OCI-LY1 (cell line): ENCODE results near the gene RASAL3.

Source experiments
- H2AFZ ChIP-seq: fragments of 200-600 bp; sonication (generic), shearing (Covaris generic); 2 replicates; pipeline ENCODE4 v1.6.0; 2014; ENCODE audit warnings: antibody characterized with exemption, mild to moderate bottlenecking, low read length
- H3F3A ChIP-seq: fragments of 200-600 bp; sonication (generic), shearing (Covaris generic); 2 replicates; pipeline ENCODE4 v1.6.0; 2014; ENCODE audit warnings: mild to moderate bottlenecking, antibody characterized with exemption, low read length, moderate library complexity; ENCODE audit not compliant: insufficient read depth
- H3K27ac ChIP-seq: fragments of 200-600 bp; sonication (generic); 2 replicates; pipeline ENCODE4 v1.5.1; 2014; ENCODE audit warnings: low read length, mixed run types, mild to moderate bottlenecking, low read depth; ENCODE audit not compliant: poor library complexity, severe bottlenecking
- H3K27me3 ChIP-seq: fragments of 200-600 bp; sonication (generic); 2 replicates; pipeline ENCODE4 v1.6.0; 2014; ENCODE audit warnings: antibody characterized with exemption, mild to moderate bottlenecking, low read length, moderate library complexity; ENCODE audit not compliant: insufficient read depth
- H3K36me3 ChIP-seq: fragments of 200-600 bp; sonication (generic); 2 replicates; pipeline ENCODE4 v1.6.1; 2014; ENCODE audit warnings: mild to moderate bottlenecking, antibody characterized with exemption, low read length, moderate library complexity, mixed read lengths; ENCODE audit not compliant: insufficient read depth
- H3K4me1 ChIP-seq: fragments of 200-600 bp; sonication (generic); 2 replicates; pipeline ENCODE4 v1.5.1; 2014; ENCODE audit warnings: mild to moderate bottlenecking, low read length, moderate library complexity; ENCODE audit not compliant: insufficient read depth, severe bottlenecking
- H3K4me2 ChIP-seq: fragments of 200-600 bp; sonication (generic), shearing (Covaris generic); 2 replicates; pipeline ENCODE4 v1.6.1; 2014; ENCODE audit warnings: low read length
- H3K4me3 ChIP-seq: fragments of 200-600 bp; sonication (generic); 2 replicates; pipeline ENCODE4 v1.5.1; 2014; ENCODE audit warnings: low read length, low read depth, mild to moderate bottlenecking, mixed read lengths; ENCODE audit not compliant: poor library complexity, severe bottlenecking
- H3K79me2 ChIP-seq: fragments of 200-600 bp; shearing (Covaris generic); 2 replicates; pipeline ENCODE4 v1.6.1; 2016; ENCODE audit warnings: mixed run types, low read length, mixed read lengths; ENCODE audit not compliant: insufficient read depth
- H3K9ac ChIP-seq: fragments of 200-600 bp; sonication (generic), shearing (Covaris generic); 2 replicates; pipeline ENCODE4 v1.6.1; 2014; ENCODE audit warnings: mild to moderate bottlenecking, low read length, mixed read lengths
- H3K9me2 ChIP-seq: fragments of 200-600 bp; sonication (generic), shearing (Covaris generic); 2 replicates; pipeline ENCODE4 v1.6.1; 2014; ENCODE audit warnings: low read depth, mild to moderate bottlenecking, low read length, mixed read lengths
- H3K9me3 ChIP-seq: fragments of 200-600 bp; shearing (Covaris generic); 2 replicates; pipeline ENCODE4 v1.6.1; 2014; ENCODE audit warnings: low read length, mixed read lengths
- H4K20me1 ChIP-seq: fragments of 200-600 bp; sonication (generic), shearing (Covaris generic); 2 replicates; pipeline ENCODE4 v1.6.0; 2016; ENCODE audit warnings: mild to moderate bottlenecking, low read length; ENCODE audit not compliant: insufficient read depth
- EZH2 ChIP-seq: fragments of 200-600 bp; sonication (generic), shearing (Covaris generic); IDR thresholded peaks from 2 replicates; pipeline ENCODE4 v1.8.0; 2017; ENCODE audit warnings: borderline replicate concordance, mixed run types, mild to moderate bottlenecking, antibody characterized with exemption, low read length, moderate library complexity, mixed read lengths
- TF ChIP-seq, protein P1 (sequence below): fragments of 200-600 bp; sonication (generic), shearing (Covaris generic); IDR thresholded peaks from 2 replicates; pipeline ENCODE4 v1.5.1; 2017; ENCODE audit warnings: mild to moderate bottlenecking, antibody characterized with exemption, low read length, moderate library complexity, mixed read lengths

Gene RASAL3

GRCh38 chr19:15438124-15438496 lies 26.2 kb downstream of the RASAL3 start:
- Histone ChIP-seq H3F3A (no peaks in the 10 kb centered on the region), H3K27me3 (no peaks in the 10 kb centered on the region), H3K27ac (no peak overlapping the region), H3K9ac (no peak overlapping the region), H4K20me1 (no peaks in the 10 kb centered on the region), H3K4me1 (peaks cover 4% of the 10 kb centered on the region), H3K4me2 (no peak overlapping the region), H3K9me3 (no peaks in the 10 kb centered on the region), H3K79me2 (no peaks in the 10 kb centered on the region), H3K9me2 (no peaks in the 10 kb centered on the region), H3K36me3 (no peaks in the 10 kb centered on the region), H2AFZ (no peak overlapping the region), H3K4me3 (no peak overlapping the region)
- no peak for TF ChIP-seq EZH2

DNA sequence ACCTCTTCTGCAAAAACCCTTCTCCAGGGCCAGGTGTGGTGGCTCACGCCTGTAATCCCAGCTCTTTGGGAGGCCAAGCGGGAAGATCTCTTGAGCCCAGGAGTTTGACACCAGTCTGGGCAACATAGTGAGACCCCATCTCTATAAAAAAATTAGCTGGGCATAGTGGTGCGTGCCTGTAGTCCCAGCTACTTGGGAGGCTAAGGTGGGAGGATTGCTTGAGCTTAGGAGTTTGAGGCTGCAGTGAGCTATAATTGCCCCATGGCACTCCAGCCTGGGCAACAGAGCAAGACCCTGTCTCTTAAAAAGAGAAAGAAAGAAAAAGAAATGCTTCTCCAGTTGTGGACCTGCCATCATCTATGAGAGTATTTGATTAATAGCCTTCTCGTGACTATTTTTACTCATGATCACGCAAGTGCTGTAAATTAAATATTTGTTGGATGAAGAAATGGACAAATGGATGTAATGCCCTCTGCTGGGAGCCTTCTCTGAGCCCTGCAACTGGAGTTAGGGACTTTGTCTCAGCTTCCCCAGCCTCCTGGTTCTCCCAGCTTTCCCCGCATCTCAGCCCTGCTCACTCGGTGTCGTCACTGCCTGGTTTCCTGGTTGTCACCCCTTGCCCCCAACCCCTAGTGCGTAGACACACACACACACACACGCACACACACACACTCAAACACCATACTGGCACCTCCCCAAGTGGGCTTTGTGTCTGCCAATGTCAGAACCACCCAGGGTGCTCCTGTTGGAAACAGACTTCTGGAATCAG lies 26.8 kb downstream of the RASAL3 start:
- TF ChIP-seq, protein P1, sequence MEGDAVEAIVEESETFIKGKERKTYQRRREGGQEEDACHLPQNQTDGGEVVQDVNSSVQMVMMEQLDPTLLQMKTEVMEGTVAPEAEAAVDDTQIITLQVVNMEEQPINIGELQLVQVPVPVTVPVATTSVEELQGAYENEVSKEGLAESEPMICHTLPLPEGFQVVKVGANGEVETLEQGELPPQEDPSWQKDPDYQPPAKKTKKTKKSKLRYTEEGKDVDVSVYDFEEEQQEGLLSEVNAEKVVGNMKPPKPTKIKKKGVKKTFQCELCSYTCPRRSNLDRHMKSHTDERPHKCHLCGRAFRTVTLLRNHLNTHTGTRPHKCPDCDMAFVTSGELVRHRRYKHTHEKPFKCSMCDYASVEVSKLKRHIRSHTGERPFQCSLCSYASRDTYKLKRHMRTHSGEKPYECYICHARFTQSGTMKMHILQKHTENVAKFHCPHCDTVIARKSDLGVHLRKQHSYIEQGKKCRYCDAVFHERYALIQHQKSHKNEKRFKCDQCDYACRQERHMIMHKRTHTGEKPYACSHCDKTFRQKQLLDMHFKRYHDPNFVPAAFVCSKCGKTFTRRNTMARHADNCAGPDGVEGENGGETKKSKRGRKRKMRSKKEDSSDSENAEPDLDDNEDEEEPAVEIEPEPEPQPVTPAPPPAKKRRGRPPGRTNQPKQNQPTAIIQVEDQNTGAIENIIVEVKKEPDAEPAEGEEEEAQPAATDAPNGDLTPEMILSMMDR: no peak
- TF ChIP-seq EZH2: no peak
- Histone ChIP-seq H3F3A (no peaks in the 10 kb centered on the region), H3K4me3 (no peak overlapping the region), H4K20me1 (no peaks in the 10 kb centered on the region), H3K27me3 (no peaks in the 10 kb centered on the region), H2AFZ (no peak overlapping the region), H3K9me3 (no peaks in the 10 kb centered on the region), H3K4me1 (peaks cover 8% of the 10 kb centered on the region), H3K27ac (no peak overlapping the region), H3K79me2 (no peaks in the 10 kb centered on the region), H3K9ac (no peak overlapping the region), H3K36me3 (no peaks in the 10 kb centered on the region), H3K9me2 (no peaks in the 10 kb centered on the region), H3K4me2 (no peak overlapping the region)

DNA sequence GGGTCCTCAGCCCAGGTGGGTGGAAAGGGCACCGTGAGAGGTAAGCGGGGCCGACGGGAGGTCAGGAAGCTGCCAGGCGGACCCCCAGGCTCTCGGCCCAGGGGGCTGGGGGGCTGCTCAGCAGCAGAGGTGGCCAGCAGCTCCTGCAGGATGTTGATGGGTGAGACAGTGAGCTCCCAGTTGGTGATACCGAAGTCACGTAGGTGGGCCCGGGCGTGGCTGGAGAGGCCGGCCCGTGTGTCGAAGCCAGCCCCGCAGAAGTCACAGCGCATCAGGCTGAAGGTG lies 27.6 kb downstream of the RASAL3 start:
- no peak overlapping the region for H3K4me3 ChIP-seq
- peaks cover 3% of the 10 kb centered on the region for H3K79me2 ChIP-seq
- H3F3A ChIP-seq: no peaks in the 10 kb centered on the region
- H3K36me3 ChIP-seq: no peaks in the 10 kb centered on the region
- H3K4me2 ChIP-seq: no peak overlapping the region
- no peaks in the 10 kb centered on the region for H3K9me2 ChIP-seq
- no peak overlapping the region for H3K27ac ChIP-seq
- no peaks in the 10 kb centered on the region for H3K9me3 ChIP-seq
- no peaks in the 10 kb centered on the region for H4K20me1 ChIP-seq
- peaks cover 10% of the 10 kb centered on the region for H3K4me1 ChIP-seq
- H2AFZ ChIP-seq: no peak overlapping the region
- no peak overlapping the region for H3K9ac ChIP-seq
- no peaks in the 10 kb centered on the region for H3K27me3 ChIP-seq
- TF ChIP-seq, protein P1: no peak
- TF ChIP-seq EZH2: no peak
